ENCODE data around the gene MIER2.
"Not testable (repeated sequence)": the region's sequence is repeated elsewhere in the genome, so short reads cannot be mapped to it uniquely, and the experiment has no call there.

Gene MIER2

DNA sequence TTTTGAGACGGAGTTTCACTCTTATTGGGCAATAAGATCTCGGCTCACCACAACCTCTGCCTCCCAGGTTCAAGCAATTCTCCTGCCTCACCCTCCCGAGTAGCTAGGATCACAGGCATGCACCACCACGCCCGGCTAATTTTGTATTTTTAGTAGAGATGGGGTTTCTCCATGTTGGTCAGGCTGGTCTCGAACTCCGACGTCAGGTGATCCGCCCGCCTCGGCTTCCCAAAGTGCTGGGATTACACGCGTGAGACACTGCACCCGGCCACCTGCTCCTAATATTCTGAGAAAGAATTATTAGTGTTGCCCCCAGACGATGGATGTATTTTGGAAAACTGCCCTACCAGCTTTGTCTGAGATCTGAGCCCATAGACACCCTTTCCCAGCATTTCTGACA is 10.9 kb upstream of the MIER2 start:
- not testable (repeated sequence) for DNase-seq

DNA sequence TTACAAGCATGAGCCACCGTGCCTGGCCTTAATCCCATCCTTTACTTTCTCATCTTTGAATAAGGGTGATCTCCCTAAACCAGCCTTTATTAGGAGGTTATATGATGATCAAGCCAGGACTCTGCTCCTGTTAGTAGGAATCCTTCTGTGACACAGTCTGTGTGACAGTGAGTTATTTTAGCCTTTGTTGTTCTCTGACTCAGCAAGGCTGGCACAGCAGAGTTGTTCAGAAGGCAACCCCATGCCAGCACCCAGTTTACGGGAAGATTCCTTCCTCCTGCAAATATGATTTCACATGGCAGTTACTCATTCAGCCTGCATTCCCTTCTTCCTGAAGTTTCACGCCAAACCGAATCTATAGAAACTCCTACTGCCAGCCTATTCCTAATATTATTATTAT is 10.5 kb upstream of the MIER2 start:
- DNase-seq = no peak

DNA sequence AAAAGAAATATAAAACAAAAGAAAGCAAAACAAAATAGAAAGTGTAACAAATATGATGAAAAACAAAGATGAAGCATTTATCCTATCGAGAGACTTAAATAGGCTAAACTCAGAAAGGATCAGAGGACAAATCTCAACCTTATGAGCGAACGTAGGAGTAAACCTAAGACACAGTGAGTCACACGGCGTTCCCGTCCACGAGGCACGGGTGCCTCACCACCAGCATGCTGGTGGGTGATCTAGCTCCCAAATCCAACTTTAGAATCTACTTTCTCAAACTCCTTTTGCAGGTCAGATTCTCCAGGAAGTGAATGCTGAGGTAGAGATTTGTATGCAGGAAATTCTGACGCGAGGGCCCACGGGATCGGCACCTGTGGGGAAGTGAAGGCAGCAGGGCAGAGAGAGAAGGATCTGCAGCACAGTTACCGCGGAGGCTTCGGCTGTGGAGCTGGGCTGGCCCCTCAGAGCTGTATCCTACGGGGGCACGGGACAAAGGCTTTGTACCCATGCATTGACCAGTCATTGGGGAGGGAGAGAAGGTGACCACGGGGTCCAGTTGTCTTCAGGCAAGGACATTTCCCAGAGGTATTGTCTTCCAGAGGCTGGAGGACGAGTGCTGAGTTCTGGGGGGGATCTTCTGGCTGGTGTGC is 7.5 kb upstream of the MIER2 start:
- DNase-seq = no peak

DNA sequence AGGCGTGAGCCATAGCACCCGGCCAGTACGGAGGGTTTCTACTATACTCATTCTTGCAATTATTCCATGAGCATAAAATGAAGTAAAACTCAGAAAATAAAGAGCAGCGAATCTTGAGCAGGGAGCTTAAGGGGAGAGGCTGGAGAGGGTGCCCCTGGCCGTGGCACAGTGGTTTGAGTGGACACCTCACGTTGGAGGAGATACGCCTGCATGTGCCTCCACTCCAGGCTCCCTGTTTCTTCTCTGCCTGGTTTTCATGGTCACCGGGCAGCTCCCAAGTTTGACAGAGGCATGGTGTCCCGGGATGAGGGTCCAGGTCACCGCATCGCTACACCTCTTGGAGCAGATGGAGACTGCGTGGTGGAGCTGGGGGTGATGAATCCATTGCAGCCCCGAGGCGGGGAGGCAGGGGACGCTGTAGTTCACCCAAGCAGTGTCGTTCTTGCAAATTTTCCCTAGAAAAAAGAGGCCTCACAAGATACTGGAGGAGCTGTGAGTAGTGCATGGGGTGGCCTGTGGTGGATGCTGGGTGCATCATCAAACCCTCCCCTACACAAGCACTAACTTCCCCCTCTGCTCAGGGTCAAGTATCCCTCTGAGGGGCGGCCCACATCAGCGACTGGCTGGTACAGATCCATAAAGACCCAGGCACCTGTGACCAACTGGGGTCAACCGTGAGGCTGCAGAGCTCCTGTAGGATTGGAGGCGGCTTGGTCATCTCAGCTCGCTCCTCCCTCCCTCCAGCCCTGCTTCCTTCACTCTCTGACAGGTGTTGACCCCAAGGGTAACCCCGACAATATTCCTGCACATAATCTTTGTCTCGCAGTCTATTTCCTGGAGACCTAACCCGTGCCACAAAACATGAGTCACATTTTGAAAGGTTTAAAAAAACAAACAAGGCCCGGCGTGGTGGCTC is 3.6 kb upstream of the MIER2 start:
- DNase-seq = no peak

DNA sequence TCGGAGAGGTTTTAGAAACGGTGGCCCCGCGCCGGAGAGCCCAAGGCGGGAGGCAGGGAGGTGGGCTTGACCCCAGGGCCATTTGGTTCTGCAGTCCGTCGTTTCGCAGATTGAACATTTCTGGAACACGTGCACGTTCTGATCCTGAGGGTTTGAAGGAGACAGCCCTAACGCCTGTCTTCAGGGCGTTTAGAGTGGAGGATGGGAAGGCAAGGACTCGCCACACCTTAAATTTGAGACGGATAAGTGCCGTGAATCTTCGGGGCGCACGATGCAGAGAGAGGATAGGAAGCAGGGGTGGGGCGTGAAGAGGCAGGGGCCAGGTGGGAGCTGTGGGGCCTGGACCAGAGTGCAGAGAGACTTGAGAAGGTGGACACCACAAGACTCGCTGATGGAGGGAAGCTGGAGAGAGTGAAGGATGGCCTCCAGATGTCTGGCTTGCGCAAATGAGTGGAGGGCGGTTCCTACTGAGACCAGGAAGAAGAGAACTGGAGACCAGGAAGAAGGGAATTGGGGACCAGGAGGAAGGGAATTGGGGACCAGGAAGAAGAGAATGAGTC is 804 bp upstream of the MIER2 start:
- no peak for DNase-seq

DNA sequence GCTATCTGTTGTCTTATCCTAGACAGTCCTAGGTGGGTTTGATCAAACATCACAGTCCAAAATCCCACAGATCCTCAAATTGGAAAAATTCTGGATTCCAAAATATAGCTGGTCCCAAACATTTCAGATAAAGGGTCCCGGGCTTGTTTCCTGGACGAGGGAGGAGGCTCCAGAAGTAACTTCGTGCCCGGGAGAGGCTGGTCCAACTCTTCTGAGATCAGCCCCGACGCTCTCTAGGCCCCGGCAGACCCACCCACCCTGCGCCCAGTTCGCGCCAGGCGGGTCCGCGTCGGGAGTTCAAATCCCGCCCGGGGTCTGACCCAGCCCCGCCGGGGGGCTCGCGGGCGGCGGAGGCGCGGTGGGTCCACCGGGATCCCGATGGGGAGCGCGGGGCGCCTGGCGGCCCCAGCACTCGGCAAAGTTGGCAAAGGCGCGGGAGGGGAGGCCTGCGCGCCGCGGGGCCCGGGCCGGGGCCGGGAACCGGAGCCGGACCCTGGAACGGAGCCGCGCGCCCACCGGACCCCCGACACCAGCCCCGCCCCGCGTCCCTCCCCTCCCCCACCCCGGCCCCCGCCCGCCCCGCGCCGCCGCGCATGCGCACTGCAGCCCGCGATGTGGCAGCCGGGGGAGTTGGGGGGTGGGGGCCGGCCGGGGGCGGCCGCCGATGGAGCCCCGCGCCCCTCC is 513 bp downstream of the MIER2 start:
- no peak for DNase-seq

DNA sequence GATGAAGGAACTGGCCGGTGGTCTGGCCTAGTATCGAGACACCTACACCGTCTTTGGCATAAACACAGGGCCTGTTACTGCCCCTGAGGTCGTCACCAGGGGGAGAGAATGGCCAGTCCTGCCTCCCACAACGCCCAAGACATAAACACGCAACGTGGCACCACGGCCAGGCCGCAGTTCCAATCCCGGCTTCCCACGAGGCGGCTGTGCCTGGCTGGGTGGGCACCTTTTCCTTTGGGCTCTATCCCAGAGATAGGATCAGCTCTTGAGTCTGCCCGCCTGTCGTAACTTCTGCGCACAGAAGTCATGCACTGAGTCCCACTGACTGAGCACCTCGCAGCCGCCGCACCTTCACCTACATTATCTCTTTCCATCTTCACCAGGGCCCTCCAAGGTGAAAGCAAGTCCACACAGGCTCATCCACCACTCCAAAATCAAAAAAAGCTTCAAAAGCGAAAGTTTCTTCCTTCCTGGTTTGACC is 1.1 kb downstream of the MIER2 start:
- DNase-seq = no peak

DNA sequence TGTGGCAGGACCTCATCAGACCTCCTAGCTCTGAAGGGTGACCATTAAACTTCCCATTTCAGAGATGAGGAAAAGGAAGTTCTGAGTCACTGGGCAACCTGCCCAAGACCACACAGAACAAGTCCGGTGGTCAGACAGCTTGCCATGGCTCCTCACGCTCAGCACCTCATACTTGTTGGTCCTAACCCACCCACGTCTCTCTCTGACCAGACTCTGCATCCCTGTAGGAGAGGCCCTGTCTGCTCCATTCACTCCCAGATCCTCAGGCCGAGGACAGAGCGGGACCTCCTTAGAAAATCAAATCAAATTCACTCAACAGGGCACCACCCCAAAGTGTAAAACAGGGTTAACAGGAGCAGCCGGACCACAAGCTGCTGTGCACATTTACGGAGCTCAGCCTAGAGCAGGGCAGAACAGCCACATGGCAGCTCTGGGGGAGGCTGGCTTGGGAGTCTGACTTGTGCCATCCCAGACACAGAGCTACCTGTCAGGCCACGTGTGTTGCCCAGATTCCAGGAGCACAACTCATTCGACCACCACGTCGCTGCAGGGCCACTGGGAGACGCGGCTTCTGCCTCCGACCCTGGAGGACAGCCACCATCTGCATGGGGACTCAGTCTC is 1.7 kb downstream of the MIER2 start:
- no peak for DNase-seq

DNA sequence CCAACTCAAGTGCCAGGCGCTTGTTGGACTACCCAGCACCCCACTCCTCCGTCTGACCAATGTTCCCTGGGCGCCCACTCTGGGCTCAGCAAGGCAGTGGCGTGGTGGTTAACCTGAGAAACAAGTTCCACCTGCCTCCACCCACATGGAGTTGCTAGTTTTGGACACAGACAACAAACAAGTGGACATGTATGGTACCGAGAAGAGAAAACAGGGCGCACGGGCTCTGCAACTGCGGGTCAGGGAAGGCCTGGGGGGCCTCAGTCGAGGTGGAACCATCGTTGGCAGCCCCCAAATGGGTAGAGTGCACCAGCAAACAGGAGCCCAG is 2.5 kb downstream of the MIER2 start:
- no peak for DNase-seq

DNA sequence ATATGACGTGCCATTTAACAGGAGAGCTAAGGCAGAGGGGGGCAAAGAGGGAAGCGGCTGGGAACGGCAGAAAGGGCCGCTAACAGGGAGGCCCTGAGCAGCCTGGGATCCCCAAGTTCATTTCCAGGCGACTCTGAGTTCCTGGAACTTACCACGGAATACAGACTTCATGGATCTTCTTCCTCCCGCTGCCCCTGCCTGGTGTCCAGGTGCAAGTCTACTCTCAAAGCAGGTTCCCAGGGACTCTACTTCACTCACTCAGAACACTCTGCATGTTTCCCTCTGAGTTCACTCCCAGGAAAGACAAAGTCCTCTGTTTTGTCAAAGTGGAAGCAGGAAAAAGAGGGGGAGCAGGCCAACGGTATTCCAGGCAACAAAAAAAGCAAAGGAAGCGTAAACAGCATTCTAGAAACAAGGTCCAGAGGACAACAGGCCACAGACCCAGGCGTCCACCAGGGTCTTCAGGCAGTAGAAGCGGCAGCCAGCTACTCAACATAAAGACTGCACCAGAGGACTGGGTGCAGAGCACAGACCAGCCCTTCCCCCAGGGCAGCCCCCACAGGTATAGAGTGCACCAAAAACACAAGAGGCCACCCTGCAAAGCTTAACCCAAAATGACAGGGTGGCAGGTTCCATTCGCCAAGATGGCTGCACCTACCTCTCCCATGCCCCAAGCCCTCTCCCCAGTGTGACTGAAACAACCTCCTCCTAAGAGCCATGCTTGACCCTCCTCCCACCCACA is 3.0 kb downstream of the MIER2 start:
- DNase-seq = no peak

DNA sequence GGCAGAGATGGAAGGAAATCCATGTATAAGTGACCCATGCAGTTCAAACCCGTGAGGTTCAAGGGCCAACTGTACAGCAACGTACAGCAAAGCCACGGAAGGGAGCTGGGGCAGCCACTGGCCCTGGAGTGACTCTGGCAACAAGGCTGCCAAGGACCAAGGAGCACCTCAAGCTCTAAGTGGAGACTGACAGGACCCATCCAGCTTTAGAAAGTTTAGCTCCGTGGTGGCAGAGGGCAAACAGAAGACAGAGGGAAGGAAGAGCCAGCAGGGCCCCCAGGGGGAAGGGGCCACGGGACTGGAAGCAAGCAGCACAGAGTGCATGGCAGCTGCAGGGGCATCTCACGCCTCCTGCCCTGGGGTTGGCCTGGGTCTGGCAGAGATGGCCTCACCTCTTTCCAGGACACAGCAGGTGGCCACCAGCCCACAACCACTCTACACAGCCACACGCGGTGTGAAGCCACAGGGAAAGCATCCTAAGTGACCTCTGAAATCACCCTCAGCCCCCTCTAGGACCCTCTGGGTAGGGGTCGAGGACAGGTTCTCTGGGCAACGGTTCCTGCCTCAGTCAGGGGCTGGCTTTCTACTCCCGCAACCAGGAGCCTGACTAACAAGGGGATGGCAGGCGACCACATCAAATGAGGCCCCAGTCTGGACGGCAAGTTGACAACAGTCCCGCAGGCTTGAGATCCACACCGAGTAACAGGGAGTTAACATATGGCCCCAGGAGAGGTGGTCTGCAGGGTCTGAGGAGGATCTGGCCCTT is 3.8 kb downstream of the MIER2 start:
- no peak for DNase-seq

DNA sequence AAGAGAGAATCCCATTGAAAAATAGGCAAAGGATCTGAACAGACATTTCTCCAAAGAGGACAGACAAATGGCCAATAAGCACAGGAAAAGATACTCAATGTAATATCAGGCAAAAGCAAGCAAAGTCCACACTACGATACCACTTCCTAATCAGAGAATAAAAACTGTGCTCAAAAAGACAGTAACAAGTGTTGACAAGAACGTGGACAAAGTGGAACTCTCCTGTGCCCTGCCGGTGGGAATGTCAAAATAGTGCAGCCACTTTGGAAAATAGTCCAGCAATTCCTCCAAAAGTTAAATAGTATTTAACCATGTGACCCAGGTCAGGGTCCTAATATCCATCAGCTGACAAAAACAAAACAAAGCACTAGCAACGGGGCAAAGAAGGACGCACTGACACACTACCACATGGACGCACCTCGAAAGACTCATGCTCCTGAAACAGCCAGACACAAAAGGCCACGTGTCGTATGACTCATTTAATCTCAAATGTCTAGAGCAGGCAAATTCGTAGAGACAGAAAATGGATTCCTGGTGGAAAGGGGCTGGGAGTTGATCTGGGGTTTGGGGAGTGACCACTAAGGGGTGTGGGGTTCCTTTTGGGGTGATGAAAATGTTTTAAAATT is 5.2 kb downstream of the MIER2 start:
- no peak for DNase-seq

DNA sequence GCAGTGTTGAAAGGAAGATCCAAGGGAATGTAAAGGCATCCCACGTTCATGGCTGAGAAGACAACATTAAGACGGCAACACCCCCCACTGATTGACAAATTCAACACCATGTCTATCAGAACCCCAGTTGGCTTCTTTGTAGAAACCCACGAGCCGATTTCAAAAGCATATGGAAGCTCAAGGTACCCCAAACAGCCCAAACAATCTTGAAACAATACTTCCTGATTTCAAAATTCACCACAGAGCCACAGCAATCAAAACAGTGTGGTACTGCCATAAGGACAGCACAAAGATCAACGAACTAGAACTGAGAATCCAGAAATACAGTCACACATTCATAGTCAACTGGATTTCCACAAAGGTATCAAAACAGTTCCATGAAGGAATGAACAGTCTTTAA is 6.2 kb downstream of the MIER2 start:
- no peak for DNase-seq

DNA sequence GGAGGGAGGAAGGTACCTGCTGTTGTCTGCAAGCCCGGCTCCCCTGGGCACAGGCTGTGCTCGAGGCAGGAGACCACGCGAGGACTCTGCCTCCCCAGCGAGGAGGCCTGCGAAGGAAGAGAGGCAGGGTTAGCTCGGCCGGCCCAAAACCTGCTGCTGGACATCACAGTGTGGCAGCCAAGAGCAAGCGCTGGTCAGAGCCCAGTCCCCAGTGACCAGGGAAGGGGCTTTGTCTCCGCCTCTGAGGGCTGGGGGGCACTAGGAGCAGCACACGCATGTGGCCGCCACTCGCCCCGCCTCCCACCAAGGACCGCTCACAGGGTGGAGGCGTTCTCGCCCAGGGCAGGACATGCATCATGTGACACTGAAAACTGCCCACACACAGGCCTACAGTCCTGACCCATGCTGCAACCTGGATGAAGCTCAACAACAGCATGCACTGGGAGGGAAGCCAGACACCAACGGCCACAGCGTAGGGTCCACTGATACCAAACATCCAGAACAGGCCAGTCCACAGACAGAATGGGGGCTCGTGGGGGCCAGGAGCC is 8.5 kb downstream of the MIER2 start:
- no peak for DNase-seq

DNA sequence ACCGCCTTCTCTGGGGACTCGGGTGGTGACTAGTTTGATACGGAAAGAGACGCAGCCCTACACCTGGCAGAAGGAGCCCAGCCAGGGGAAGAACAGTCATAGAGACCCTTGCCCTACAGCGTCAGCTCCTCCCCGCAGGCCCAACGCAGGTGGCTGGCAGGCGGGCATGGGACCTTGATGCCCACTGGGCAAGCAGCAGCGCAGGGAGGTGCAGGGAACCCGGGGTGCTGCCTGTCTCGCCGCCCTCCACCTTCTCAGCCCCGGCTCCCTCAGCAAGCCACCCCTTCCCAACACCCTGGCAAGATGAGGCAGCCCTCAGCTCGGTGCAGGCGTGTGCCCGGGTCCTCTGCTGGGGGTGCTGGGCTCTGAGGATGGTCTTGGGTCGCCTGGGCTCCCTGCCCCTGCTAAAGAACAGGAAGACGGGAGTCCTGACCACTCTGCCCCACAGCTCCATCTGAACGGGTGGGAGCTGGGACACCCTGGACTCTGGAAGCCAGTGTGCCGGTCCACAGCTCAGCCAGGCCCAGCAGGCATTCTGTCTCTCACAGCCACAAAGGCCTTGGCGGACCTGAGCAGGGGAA is 9.0 kb downstream of the MIER2 start:
- DNase-seq = no peak

DNA sequence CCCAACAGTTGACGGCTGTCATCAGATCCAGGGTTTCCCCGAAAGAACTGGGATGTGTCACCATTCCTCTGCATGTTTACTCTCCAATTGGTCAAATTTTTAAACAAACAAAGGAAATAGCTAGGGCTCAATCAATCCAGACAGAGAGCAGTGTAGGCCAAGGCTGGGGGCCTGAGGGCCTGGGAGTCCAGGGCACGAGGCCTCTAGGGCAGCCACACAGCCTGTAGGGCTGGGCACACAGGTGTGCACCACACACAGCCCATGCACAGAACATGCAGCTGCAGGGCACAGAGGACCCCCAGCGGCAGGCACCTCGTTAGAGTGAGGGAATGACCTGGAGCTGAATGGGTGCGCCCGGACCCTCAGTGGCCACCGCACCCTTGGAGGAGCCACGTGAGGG is 9.5 kb downstream of the MIER2 start:
- no peak for DNase-seq

DNA sequence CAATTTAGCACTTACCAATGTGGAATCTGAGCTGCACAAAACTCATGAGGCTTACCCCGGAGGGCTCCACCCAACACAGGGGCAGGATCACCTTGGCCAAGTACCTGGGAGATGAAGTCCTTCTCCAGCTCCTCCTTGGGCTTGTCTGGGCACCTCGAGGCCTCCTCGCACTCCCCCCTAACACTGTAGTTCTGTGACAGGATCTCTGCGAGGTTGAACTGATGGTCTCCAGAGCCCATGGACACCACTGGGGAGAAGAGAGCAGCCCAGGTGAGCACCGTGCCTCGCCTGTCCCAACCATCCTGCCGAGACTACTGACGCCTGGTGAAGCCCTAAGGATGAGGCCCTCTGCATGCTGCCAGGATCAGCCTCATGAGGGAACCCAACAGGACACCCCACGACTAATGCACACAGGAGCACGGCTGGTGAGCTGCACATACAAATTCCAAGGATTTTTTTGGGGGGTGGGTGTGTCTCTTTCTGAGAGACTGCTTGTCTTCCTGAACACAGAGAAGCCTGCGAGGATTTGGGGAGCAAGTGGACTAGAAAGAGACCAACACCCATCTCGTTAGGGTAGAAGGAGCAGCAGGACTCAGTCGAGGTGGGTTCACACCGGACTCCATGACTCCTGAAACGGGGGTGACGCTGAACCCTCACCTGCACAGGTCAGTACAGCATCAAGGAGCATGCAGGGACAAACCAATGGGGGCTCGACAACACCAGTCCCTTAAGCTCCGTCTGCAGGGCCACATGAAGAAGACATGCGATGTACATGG is 10.1 kb downstream of the MIER2 start:
- no peak for DNase-seq

DNA sequence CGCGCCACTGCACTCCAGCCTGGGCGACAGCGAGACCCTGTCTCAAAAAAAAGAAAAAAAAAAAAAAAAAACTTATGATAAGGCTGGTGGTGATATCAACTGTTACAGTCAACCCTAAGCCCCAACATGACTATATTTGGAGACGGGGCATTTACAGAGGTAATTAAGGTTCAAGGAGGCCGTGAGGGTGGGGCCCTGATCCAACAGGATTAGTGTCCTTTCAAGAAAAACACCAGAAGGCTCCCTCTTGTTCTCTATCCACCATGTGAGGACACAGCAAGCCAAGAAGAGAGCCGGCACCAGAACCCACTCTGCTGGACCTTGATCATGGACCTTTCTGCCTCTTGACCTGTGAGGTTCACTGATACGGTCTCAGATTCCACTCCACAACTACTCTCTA is 14.1 kb downstream of the MIER2 start:
- no peak for DNase-seq

DNA sequence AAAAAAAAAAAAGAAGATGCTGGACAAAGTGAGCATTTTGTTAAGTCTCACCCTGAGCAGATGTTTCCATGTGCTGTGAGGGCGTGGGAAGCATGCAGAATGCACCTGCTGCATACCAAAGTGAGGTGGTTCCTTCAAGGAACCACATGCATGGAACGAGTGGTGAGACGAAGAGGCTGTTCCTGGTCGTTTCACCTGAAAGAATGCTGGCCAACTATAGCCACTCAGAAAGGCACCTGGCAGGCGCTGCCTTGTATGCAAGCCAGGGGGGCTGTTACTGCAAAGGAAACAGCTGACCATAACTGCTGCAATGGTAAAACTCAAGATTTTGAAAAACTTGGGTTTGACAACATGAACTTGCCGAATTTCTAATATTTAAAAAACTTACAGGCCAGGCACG is 14.7 kb downstream of the MIER2 start:
- no peak for DNase-seq
